K562 (cell line): ENCODE measurements around the gene CUX1. TPM values are rescaled to one million over a fixed set of nuclear protein-coding genes. Genes with fewer than 3 reads are reported as not detected.
A peak's percentile ranks its signal among the peaks of the same experiment; 100 is the strongest.

Experiments used
- CHD1 ChIP-seq: fragments of 200-600 bp; sonication (generic); IDR thresholded peaks from one replicate; pipeline ENCODE4 v1.6.1; 2012; ENCODE audit warnings: mild to moderate bottlenecking, moderate library complexity, low read length, inconsistent platforms
- CREB3 ChIP-seq: fragments of 450-650 bp; conservative IDR thresholded peaks from 2 replicates; pipeline ENCODE4 v1.6.1; 2016; ENCODE audit warnings: missing genetic modification characterization, low read depth, mild to moderate bottlenecking, missing compliant biosample characterization, moderate library complexity
- CTBP1 ChIP-seq: fragments of 450-650 bp; IDR thresholded peaks from 2 replicates; pipeline ENCODE4 v1.6.1; 2016; ENCODE audit warnings: borderline replicate concordance
- ETS1 ChIP-seq: conservative IDR thresholded peaks from 2 replicates; pipeline ENCODE4 v1.6.1; 2011; ENCODE audit warnings: low read depth, mild to moderate bottlenecking, low read length; ENCODE audit not compliant: control insufficient read depth
- MTA2 ChIP-seq: fragments of 450-650 bp; IDR thresholded peaks from 2 replicates; pipeline ENCODE4 v1.6.1; 2016; ENCODE audit warnings: low read depth
- NCOA4 ChIP-seq: fragments of 450-650 bp; IDR thresholded peaks from 2 replicates; pipeline ENCODE4 v1.6.1; 2018; ENCODE audit warnings: mild to moderate bottlenecking; ENCODE audit not compliant: partially characterized antibody
- OTX1 ChIP-seq: fragments of 450-650 bp; formaldehyde crosslinking; IDR thresholded peaks from 2 replicates; pipeline ENCODE4 v1.4.0; 2022; ENCODE audit warnings: mild to moderate bottlenecking
- RERE ChIP-seq: sonication (generic); formaldehyde crosslinking; IDR thresholded peaks from 2 replicates; pipeline ENCODE4 v1.8.0; 2023; ENCODE audit warnings: missing genetic modification reagents, mild to moderate bottlenecking, borderline replicate concordance
- SP1 ChIP-seq: sonication (generic); formaldehyde crosslinking; IDR thresholded peaks from 2 replicates; pipeline ENCODE4 v1.8.1; 2022; ENCODE audit warnings: mild to moderate bottlenecking, missing genetic modification reagents
- ZNF318 ChIP-seq, 2 experiments: fragments of 450-650 bp; IDR thresholded peaks; 2 replicates each; pipeline ENCODE4 v1.6.1; 2016; ENCODE audit warnings: mild to moderate bottlenecking in 2 of 2, borderline replicate concordance in 1 of 2, low read depth in 1 of 2, moderate library complexity in 1 of 2
- polyA plus RNA-seq, 8 experiments: library from polyadenylated mRNA; depleted of rRNA in 4 of 8; stranded (reverse) in 5 of 8; unstranded in 3 of 8; fragments of >200 nt; fragmentation: Nextera tagmentation in 2 of 8; fragmentation: Illumina TruSeq in 1 of 8; extraction: Ambion mirVana in 2 of 8; extraction: Trizol in 1 of 8; gene quantifications; 2 replicates each; pipeline versions ENCODE4 v1.2.1 to v1.2.3, GENCODE V29; 2011 to 2014; ENCODE audit warnings: inconsistent platforms in 1 of 8, missing spikeins in 1 of 8
- total RNA-seq, 7 experiments: library from RNA; depleted of rRNA in 6 of 7; stranded (reverse); fragments of >200 nt in 6 of 7; fragmentation: Illumina TruSeq in 2 of 7; extraction: Trizol in 2 of 7; gene quantifications; 2 replicates each; pipeline versions ENCODE4 v1.2.1 to v1.2.3, GENCODE V29; 2011 to 2021; ENCODE audit warnings: low replicate concordance in 1 of 7

The CUX1 gene
- total and polyA plus RNA-seq, 9 of the 15 experiments (the other 6 are each of a cell fraction or from before 2014, with no cell fraction given), result 3.6 to 55.3 (median 25.2) TPM

DNA sequence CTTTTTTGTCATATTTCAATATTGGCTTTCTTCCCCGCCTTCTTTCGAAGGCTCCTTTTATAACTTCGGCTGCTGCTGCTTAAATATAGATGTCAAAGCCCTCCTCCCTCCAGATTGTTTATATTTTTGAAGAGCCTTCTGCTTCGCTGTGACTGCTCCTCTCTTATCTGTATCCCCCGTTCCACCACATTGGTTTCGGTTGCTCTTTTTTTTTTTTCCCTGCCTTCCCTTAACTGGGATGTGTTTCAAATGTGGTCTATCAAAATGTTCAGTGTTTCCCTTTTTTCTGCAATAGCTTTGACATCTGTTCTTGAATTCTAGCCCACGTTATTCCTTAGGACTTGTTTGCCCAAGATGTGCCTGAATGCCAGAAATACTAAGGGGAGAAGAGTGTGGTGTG lies 96.4 kb downstream of the CUX1 start (continued):
- no peak for TF ChIP-seq ETS1
- TF ChIP-seq CHD1, result no peak
- TF ChIP-seq SP1 (CRISPR knock-in tag), result no peak
- TF ChIP-seq ZNF318 (IDR thresholded peaks at IDR 0.05; ENCODE audit: borderline replicate concordance in 1 of 2, low read depth in 1 of 2), result peak in 1 of 2 experiments; percentile 67; a peak in 1 of 4 replicates
- TF ChIP-seq MTA2, result peak; percentile 87
- TF ChIP-seq RERE (CRISPR knock-in tag), result no peak
- TF ChIP-seq CTBP1, result peak; percentile 63; the same call in 1 of the 2 replicates
- no peak for TF ChIP-seq CREB3 (tag)
- no peak for TF ChIP-seq OTX1 (CRISPR knock-in tag)
- no peak for TF ChIP-seq NCOA4
